NB4 (cell line): Measurements from ENCODE around the gene SV2C.
"Not testable (repeated sequence)": the region's sequence is repeated elsewhere in the genome, so short reads cannot be mapped to it uniquely, and the experiment has no call there.

Source experiments
- DNase-seq: peaks from one replicate; pipeline ENCODE4 v3.0.0; 2010; ENCODE audit warnings: low read depth
- H3K4me3 ChIP-seq: one replicate; pipeline ENCODE4 v1.5.1; 2011; ENCODE audit warnings: mild to moderate bottlenecking, low read depth, low read length, moderate library complexity
- CTCF ChIP-seq: IDR thresholded peaks from one replicate; pipeline ENCODE4 v1.5.1; 2012; ENCODE audit warnings: low read depth, low read length
- MAX ChIP-seq: IDR thresholded peaks from 2 replicates; pipeline ENCODE4 v1.6.1; 2011; ENCODE audit warnings: low read depth, low read length
- MYC ChIP-seq: IDR thresholded peaks from 2 replicates; pipeline ENCODE4 v1.6.1; 2011; ENCODE audit warnings: low read depth, low read length
- POLR2A ChIP-seq: IDR thresholded peaks from 2 replicates; pipeline ENCODE4 v1.6.1; 2011; ENCODE audit warnings: mild to moderate bottlenecking; ENCODE audit not compliant: insufficient read length; ENCODE audit errors: extremely low read depth

SV2C gene

GRCh38 chr5:76234665-76235064 lies 151.5 kb downstream of the SV2C start:
- DNase-seq, result no peak
- no peak overlapping the region for H3K4me3 ChIP-seq
- no peak for TF ChIP-seq CTCF
- no peak for TF ChIP-seq POLR2A
- no peak for TF ChIP-seq MAX
- no peak for TF ChIP-seq MYC

GRCh38 chr5:76236684-76237083 lies 153.5 kb downstream of the SV2C start:
- TF ChIP-seq POLR2A (no peak), CTCF (no peak), MYC (no peak), MAX (no peak)
- no peak overlapping the region for H3K4me3 ChIP-seq
- no peak for DNase-seq

- H3K4me3 ChIP-seq, result no peak overlapping the region
- TF ChIP-seq MYC, result no peak
- DNase-seq, result no peak
Measured at GRCh38 chr5:76240336-76240735, 157.2 kb downstream of the SV2C start.

GRCh38 chr5:76242155-76242554 lies 159.0 kb downstream of the SV2C start:
- not testable (repeated sequence) for DNase-seq, H3K4me3 ChIP-seq

- H3K4me3 ChIP-seq, result no peak overlapping the region
- no peak for TF ChIP-seq POLR2A
- no peak for TF ChIP-seq MAX
- no peak for TF ChIP-seq MYC
- TF ChIP-seq CTCF, result no peak
- DNase-seq, result no peak
Measured at GRCh38 chr5:76245590-76245989, 162.4 kb downstream of the SV2C start.

- TF ChIP-seq MAX, result no peak
- no peak for DNase-seq
- no peak overlapping the region for H3K4me3 ChIP-seq
Measured at GRCh38 chr5:76249621-76250020, 166.4 kb downstream of the SV2C start.

GRCh38 chr5:76250463-76250862 lies 167.3 kb downstream of the SV2C start:
- no peak for DNase-seq
- TF ChIP-seq POLR2A, result no peak
- TF ChIP-seq MAX, result no peak
- no peak for TF ChIP-seq CTCF
- TF ChIP-seq MYC, result no peak
- H3K4me3 ChIP-seq, result no peak overlapping the region

GRCh38 chr5:76251656-76252055 lies 168.5 kb downstream of the SV2C start:
- DNase-seq, result no peak
- no peak overlapping the region for H3K4me3 ChIP-seq
- TF ChIP-seq POLR2A (no peak), CTCF (no peak)
